KBM-7 (cell line): ENCODE data around the gene ABCC3.
"Not testable (repeated sequence)": the region's sequence is repeated elsewhere in the genome, so short reads cannot be mapped to it uniquely, and the experiment has no call there.

Source experiments
- DNase-seq: peaks from one replicate; pipeline ENCODE4 v3.0.0-alpha.2; 2015
- in situ Hi-C: fragments of 300-500 bp; cut with MboI; formaldehyde crosslinking; loops from 2 replicates; pipeline ENCODE4 v1.14.3; 2020; ENCODE audit warnings: low sequenced_read_pairs, low pct_unique_long_range_greater_than_20kb, mixed read lengths

The ABCC3 gene

DNA sequence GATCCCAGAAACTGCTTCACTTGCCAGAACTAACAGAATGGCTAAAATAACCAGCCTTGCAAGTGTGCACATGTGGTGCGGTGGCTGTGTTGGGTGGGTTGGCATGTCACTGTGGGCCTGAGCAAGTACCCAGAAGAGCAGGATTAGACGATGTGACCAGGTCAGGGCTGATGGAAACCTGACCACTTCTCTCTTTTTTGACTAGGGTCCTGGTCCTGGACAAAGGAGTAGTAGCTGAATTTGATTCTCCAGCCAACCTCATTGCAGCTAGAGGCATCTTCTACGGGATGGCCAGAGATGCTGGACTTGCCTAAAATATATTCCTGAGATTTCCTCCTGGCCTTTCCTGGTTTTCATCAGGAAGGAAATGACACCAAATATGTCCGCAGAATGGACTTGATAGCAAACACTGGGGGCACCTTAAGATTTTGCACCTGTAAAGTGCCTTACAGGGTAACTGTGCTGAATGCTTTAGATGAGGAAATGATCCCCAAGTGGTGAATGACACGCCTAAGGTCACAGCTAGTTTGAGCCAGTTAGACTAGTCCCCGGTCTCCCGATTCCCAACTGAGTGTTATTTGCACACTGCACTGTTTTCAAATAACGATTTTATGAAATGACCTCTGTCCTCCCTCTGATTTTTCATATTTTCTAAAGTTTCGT, 56.3 kb downstream of the ABCC3 start:
- in situ Hi-C loops, result no loop called here
- DNase-seq, result no peak

DNA sequence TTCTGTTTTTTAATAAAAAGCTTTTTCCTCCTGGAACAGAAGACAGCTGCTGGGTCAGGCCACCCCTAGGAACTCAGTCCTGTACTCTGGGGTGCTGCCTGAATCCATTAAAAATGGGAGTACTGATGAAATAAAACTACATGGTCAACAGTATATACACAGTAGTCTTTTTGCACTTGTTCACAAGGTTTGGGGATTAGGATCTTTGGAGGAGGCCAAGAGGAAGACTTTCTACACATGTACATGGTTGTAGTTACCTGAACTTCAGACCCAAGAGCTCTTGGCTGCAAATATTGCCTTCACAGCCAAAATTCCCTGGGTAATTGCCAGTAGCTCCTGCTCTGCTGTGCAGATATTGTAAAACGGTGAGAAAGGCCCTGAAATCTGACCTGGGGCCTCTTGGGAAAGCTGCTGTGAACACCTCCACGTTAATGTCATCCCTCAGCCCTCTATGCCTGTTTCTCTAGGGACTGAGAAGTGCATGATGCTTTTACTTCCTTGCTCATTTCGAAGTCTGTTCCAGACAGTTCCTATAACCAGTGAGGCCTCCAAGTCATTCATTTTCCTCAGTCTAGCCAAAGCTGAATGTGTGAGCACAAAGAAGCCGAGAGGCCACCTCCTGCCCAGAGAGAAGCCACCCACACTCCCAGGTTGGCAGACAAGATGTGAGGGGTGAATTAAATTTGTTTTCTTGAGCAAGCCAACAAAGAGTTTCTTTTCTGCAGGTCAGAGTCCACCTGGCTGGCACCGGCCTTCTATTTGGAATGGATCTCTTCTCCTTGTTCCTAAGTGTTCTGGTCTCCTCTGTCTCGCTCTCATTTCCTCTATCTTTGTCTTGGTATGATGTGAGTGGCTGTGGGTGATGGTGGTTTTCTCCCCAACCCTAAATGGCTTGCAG, 57.1 kb downstream of the ABCC3 start:
- DNase-seq, result no peak
- in situ Hi-C loops, result no loop called here

DNA sequence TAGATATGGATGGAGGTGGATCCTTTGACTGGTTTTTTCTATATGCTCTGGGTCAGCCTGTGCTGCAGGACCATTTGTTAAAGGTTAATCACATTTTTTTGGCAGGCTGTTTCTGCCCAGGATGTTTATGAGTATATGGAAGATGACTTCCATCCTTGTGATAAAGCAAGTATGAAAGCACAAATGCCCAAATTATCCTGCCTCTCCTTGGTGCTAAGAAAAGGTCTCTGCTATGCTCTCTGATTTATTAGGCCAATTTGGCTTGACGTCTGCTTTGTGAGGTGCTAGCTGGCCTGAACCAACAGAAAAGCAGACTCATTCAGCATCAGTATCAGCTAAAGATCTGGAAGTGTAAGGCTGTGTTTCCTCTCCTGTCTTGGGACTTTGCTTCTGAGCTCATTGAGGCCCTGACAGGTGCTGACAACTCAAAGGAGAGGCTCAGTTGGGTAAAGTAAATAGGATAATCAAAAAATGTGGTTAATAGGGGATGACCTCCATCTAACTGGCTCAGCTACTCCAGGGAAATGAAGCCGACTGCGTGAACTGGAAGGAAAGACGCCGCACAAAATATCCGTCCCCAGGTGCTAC, 57.9 kb downstream of the ABCC3 start:
- in situ Hi-C loops, result no loop called here

DNA sequence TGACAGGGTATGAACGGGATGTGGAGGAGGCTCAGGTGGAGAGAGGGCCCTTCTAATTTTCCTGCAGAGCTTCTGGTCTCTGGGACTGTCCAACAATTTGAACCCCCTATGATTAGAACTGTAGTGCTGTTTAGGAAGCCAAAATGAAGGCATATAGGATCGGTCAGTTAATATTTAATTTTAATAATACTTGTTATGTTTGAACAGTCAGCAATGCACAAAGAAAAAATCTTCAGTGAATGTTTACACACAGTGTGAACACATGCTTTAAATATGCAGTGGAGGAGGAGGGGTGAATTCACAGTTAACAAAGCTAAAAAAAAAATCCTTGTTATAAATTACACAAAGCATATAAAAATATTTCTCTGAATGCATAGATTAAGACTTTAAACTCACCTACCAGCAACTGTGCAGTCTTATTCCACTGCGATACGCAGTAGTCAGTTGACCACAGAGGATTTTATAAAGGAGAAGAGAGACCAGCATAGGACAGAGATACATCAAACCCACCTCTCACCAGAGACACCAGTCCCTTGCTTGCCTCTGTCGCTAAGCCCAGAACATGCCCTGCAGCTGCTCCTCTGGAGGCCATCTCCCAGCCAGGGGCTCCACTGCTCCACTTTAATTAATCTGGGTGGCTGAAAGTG, 58.5 kb downstream of the ABCC3 start:
- no peak for DNase-seq
- in situ Hi-C loops, result no loop called here

More for the DNA sequence above, 57.9 kb downstream of the ABCC3 start:
- no peak for DNase-seq

DNA sequence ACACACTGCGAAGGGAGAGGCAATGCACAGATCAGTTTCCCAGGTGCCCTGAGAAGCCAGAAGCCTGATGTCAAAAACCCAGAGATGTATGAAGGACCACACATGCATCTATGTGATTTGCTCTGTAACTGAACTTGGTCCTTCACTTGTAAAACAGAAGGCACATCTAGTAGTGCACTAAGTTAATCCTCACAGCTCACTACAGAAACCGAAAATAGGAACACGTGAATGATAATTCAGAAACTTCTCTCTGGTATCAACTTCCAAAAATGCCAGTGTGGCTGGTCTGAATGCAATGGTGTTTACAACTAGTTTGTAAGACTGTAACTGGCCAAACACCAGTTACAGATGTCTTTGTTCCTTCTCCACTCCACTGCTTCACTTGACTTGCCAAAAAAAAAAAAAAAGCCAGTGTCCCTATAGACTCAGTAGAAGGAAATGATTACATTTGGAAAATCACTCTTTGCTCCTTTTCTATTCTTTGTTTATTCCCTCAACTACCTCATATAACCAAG, 61.7 kb downstream of the ABCC3 start:
- no peak for DNase-seq
- in situ Hi-C loops, result no loop called here

DNA sequence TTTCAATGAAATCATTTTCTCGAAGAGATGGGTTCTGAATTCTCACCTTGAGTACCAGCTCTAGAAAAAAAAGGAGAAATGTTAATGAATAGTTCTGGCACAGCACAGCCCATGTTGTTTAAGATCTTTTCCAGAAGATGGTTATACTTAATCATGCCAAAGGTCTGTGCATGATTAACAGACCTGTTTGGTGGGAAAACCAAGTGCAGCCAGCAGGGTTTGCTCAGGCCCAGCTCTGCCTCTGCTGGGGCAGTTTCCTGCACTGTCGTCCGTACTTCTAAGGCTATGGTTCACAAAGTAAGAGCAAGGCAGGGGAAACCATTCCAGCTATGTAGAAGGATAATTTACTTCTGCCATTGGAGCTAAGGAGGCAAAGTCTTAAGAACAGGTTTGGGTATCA, 62.4 kb downstream of the ABCC3 start:
- no peak for DNase-seq
- in situ Hi-C loops, result no loop called here

DNA sequence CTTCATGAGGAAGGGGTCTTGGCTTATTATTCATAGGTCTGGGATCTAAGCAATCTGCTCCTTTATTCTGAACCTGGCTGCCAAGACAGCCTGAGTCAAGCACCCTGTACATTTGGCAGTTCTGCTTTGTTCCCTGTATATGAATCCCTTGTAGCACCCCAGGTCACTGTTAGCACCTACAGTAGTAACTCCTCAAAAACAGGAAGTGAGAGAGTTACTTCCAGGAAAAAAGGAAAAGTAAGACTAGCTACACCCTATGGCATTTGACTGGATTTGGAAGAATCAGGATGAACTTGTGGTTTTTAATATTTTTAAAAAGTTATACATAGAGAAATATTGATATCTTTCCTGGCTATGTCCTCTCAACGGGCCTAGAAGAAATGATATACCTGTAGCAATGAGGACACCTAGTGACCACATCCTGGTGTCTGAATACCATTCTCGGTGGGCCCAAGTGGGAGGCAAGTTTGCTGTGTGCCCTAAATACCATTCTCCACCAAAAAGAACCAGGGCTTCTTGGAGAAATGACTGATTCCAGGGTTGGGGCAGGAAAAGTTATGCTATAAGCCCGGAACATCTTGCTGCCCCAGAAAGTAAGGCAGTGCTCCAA, 63.1 kb downstream of the ABCC3 start:
- no peak for DNase-seq
- in situ Hi-C loops, result no loop called here

DNA sequence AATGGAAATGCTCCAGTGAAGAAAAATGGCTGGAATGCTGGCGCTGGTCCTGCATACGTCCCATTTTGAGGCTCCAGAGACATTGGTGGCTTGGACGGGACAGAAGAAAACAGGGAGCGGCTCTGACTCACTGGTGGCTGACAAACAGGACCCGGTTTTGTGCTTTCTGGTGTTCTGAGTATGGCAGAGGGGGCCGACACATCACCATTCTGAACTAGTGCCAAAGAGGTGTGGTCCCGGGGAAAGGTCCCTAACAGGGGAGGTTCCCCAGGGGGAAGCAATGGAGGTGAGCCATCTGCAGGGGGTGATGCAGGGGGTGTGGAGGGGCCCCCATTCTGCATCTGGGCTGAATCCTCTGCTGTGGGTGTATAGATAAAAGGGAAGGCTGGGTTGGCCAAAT, 64.7 kb downstream of the ABCC3 start:
- in situ Hi-C loops, result no loop called here
- DNase-seq, result no peak

DNA sequence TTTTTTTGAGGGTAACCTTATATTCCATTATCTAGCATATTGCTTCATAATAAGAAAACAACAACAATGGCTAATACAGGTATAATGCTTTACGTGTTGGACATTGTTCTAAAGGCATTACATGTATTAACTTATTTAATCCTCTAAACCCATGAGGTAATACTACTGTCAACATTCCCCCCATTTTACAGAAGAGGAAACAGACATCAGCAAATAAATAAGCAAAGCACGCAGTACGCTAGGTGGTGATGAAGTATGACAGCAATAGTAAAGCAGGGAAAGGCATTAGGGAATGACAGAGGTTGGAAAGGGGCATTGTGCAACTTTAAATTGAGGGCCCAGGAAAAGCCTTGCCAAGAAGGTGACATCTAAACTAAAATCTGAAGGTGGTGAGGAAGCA, 68.5 kb downstream of the ABCC3 start:
- DNase-seq, result no peak
- in situ Hi-C loops, result no loop called here

DNA sequence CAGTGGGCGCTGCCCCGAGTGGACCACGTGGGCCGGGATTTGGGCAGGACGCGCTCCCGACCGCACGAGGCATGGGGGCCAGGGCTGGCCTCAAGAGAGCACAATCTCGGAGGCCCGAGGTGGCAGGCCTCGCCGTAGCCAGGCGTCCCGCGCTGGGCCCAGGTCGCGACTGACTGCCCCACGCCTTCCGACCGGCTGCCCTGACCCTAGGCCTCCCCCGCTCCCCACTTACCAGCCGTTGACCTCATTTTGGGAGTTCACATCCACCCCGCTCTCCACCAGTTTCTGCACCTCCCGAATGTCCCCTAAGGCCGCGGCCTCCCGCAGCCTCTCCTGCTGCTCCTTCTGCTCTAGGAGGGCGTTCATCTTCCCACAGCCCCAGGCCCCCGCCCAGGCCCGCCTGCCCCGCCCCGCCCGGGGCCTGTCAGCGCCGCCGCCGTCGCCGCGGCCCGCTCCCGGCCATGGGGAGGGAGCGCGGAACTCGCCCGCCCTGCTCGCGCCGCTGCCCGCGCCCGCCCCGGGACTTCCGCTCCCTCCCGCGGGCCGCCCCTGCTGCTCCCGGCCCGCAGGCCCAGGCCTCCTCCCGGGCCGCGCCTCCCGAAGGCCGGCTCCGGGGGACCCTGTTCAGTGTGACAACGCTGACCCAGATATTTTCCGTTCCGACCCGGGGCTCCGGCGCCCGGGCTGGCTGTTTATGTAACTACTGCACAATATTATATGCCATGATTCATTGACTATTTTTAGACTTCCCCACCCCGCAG, 72.8 kb downstream of the ABCC3 start, which contains the start of gene ANKRD40:
Gene ANKRD40 (minus strand): TSS at position 626 of the 761 bp plus-strand sequence. CDS start 260 bp downstream, at position 366.
- DNase-seq, result peak; percentile 96
- in situ Hi-C loops, result no loop called here

DNA sequence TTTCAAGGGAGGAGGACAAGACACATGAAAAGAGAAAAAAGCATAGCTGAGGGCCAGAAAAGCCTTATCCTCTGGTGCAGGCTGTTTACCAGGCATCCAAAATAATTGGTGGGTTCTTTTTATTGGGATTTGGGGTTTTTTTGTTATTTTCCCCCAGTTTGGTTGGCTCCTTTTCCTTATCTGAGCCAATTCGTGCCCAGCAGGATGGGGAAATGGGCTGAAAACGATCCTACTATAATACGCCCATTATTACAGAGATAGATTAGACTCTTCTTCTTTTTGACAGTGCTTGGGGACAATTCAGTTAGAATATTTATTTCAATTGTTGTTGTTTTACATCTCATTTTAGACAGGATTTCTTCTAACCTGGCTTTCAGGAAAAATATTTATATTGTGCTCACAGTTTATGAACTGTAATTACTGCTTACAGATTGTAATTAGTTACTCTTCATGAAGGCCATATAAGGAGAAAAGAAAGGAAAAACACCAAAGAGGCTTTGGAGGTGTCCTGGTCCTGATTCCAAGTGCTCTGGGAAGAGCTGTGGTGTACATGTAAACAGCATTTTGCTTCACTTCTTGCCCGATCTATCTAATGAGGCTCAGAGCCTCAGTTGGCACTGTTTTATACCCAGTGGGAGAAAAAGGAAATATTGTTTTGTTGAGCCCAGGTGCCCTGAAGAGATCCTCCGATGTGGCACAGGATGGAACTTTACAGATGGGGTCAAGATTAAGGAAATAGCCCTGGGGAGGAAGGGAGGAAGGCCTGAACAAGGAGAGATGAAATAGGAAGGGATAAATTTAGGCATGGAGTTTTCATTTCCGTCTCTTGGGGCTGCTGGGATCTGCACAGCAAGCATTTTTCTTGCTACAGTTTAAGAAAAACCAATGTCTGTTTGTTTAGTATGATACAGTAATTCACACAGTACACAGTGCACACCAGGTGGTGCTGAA, 73.6 kb downstream of the ABCC3 start:
- in situ Hi-C loops, result no loop called here

DNA sequence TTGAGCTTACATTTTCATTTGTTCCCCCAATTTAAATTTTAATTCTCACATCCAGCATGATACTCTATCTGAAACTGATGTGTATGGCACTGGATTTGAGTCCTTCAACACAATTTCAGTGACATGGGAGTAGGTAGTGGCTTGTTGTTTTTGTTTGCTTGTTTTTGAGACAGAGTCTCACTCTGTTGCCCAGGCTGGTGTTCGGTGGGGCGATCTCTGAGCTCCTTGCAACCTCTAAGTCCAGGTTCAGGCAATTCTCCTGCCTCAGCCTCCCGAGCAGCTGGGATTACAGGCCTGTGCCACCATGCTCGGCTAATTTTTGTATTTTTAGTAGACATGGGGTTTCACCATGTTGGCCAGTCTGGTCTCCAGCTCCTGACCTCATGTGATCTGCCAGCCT, 74.4 kb downstream of the ABCC3 start:
- DNase-seq, in situ Hi-C loops: not testable (repeated sequence)

More for the DNA sequence above, 73.6 kb downstream of the ABCC3 start:
- DNase-seq, result peak; percentile 64

DNA sequence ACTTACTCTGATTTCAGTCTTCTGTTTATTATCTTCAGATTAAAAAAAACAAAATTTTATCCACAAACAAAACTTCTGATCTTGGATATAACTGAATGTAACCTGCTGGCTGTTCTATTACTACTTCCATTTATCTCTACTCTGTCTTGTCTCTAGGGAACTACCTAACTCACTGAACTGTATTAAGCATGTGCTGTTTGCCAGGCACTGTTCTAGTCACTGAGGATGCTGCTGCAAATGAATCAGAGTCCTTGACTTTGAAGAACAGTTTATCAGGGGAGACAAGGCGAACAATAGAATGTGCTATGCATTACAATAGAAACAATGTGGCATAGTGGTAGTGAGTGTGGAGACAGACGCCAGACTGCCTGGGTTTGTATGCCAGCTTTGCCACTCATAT, 75.3 kb downstream of the ABCC3 start:
- in situ Hi-C loops, result no loop called here
- DNase-seq, result no peak

DNA sequence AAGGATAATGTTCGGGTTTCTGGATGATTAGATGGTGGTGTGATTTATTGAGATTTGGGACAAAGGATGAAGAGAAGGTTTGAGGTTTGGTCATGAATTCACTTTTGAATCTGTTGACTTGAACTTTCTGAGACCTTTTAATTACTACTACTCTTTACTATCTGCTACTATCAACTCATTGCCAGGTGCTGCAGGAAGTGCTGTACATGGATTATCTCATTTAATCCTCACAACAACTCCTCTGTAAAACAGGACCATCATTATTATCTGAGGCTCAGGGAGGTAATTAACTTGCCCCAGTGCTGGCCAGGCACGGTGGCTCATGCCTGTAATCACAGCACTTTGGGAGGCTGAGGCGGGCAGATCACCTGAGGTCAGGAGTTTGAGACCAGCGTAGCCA, 76.0 kb downstream of the ABCC3 start:
- in situ Hi-C loops, result no loop called here
- no peak for DNase-seq

DNA sequence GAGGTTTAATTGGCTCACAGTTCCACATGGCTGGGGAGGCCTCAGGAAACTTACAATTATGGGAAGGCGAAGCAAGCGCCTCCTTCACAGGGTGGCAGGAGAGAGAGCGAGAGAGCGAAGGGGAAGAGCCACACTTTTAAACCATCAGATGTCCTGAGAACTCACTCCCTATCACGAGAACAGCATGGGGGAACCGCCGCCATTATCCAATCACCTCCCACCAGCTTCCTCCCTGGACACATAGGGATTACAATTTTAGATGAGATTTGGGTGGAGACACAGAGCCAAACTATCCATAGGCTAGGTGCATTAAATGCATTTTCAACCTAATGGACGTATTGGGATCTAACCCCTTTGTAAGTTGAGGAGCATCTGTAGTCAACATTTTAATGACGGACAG, 78.0 kb downstream of the ABCC3 start:
- DNase-seq, result no peak

DNA sequence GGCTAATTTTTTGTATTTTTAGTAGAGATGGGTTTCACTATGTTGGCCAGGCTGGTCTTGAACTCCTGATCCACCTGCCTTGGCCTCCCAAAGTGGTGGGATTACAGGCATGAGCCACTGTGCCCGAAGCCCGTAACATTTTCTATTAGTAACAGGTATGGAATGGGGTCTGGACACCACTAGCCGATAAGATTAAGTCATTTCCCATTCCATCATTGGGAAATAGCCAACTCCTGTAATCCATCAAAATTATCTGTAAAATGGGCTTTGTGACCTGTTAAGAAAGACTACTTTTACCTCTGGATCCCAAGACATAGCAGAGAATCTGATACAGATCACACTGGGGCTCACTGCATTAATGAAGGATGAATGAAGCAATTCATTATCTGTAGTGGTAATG, 80.8 kb downstream of the ABCC3 start:
- no peak for DNase-seq

More for the DNA sequence above, 78.0 kb downstream of the ABCC3 start:
- in situ Hi-C loops, result no loop called here

More for the DNA sequence above, 80.8 kb downstream of the ABCC3 start:
- in situ Hi-C loops, result no loop called here
